ENCODE measurements around the gene PLAC9. TPM values are rescaled to one million over a fixed set of nuclear protein-coding genes. Genes with fewer than 3 reads are reported as not detected.
A peak's percentile ranks its signal among the peaks of the same experiment; 100 is the strongest.

The PLAC9 gene
- total and polyA plus RNA-seq, 5 experiments from 2014 or later: 0.32 TPM; not detected in 4

GRCh38 chr10:80154978-80155695 lies 22.6 kb downstream of the PLAC9 start:
- H3K4me1 Mint-ChIP-seq: peaks cover 0 to 38% (median 12%) of the 10 kb centered on the region in 4 donors
- no peaks in the 10 kb centered on the region for H3K27me3 Mint-ChIP-seq
- H3K4me3 Mint-ChIP-seq: no peak overlapping the region
- ATAC-seq (no peak), DNase-seq (no peak)
- POLR2A ChIA-PET: interaction anchor here (1.4 kb wide), 1 partner anchor 30 kb away, joined by 3 read pairs; no protein-coding TSS in a partner anchor
- peak overlapping the region in 5 of 10 donors; percentile 3 to 67 (median 63) for H3K27ac Mint-ChIP-seq
- peaks cover 19 to 97% (median 58%) of the 10 kb centered on the region in 3 donors for H3K36me3 Mint-ChIP-seq
- H3K9me3 Mint-ChIP-seq: peaks cover 0 to 9% (median 1%) of the 10 kb centered on the region in 9 donors

- Mint-ChIP-seq H3K9me3 (peaks cover 0 to 4% (median 0%) of the 10 kb centered on the region in 9 donors), H3K4me3 (no peak overlapping the region), H3K27me3 (no peaks in the 10 kb centered on the region), H3K27ac (peak overlapping the region in 6 of 10 donors; percentile 8 to 67 (median 64)), H3K4me1 (peaks cover 0 to 38% (median 14%) of the 10 kb centered on the region in 4 donors), H3K36me3 (peaks cover 14 to 96% (median 52%) of the 10 kb centered on the region in 3 donors)
- no peak for ATAC-seq
- DNase-seq: no peak
- POLR2A ChIA-PET: interaction anchor here (1.4 kb wide), 1 partner anchor 29 kb away, joined by 3 read pairs; no protein-coding TSS in a partner anchor
Observed at GRCh38 chr10:80155696-80156215, 23.2 kb downstream of the PLAC9 start.

GRCh38 chr10:80156216-80156615 lies 23.7 kb downstream of the PLAC9 start:
- H3K4me1 Mint-ChIP-seq: peaks cover 0 to 41% (median 15%) of the 10 kb centered on the region in 4 donors
- no peak overlapping the region for H3K4me3 Mint-ChIP-seq
- H3K27ac Mint-ChIP-seq: peak overlapping the region in 8 of 10 donors; percentile 8 to 69 (median 50)
- no peaks in the 10 kb centered on the region for H3K27me3 Mint-ChIP-seq
- POLR2A ChIA-PET: interaction anchor here (1.1 kb wide), 1 partner anchor 29 kb away, joined by 3 read pairs; no protein-coding TSS in a partner anchor
- H3K9me3 Mint-ChIP-seq: no peaks in the 10 kb centered on the region
- DNase-seq (no peak), ATAC-seq (no peak)
- H3K36me3 Mint-ChIP-seq: peaks cover 12 to 96% (median 48%) of the 10 kb centered on the region in 3 donors

- H3K9me3 Mint-ChIP-seq: no peaks in the 10 kb centered on the region
Observed at GRCh38 chr10:80157561-80157960, 25.0 kb downstream of the PLAC9 start.

GRCh38 chr10:80158126-80158525 lies 25.6 kb downstream of the PLAC9 start:
- Mint-ChIP-seq H3K27me3 (no peaks in the 10 kb centered on the region), H3K36me3 (peaks cover 12 to 97% (median 44%) of the 10 kb centered on the region in 3 donors), H3K4me1 (peaks cover 0 to 41% (median 15%) of the 10 kb centered on the region in 4 donors), H3K27ac (peak overlapping the region in 8 of 10 donors; percentile 20 to 84 (median 64)), H3K9me3 (no peaks in the 10 kb centered on the region), H3K4me3 (no peak overlapping the region)
- ATAC-seq (no peak), DNase-seq (no peak)
- POLR2A ChIA-PET: no interaction called here

More at GRCh38 chr10:80157561-80157960, 25.0 kb downstream of the PLAC9 start:
- Mint-ChIP-seq H3K27ac (peak overlapping the region in 5 of 10 donors; percentile 25 to 65 (median 45)), H3K4me3 (no peak overlapping the region), H3K27me3 (no peaks in the 10 kb centered on the region), H3K36me3 (peaks cover 12 to 97% (median 44%) of the 10 kb centered on the region in 3 donors), H3K4me1 (peaks cover 0 to 44% (median 16%) of the 10 kb centered on the region in 4 donors)
- ATAC-seq (no peak), DNase-seq (no peak)
- POLR2A ChIA-PET: interaction anchor here (1.1 kb wide), 1 partner anchor 27 kb away, joined by 3 read pairs; no protein-coding TSS in a partner anchor

GRCh38 chr10:80158598-80159127 lies 26.1 kb downstream of the PLAC9 start:
- Mint-ChIP-seq H3K4me1 (peaks cover 0 to 41% (median 15%) of the 10 kb centered on the region in 4 donors), H3K9me3 (no peaks in the 10 kb centered on the region), H3K4me3 (no peak overlapping the region), H3K27ac (peak overlapping the region in 5 of 10 donors; percentile 25 to 84 (median 65)), H3K36me3 (peaks cover 12 to 98% (median 39%) of the 10 kb centered on the region in 3 donors), H3K27me3 (no peaks in the 10 kb centered on the region)
- DNase-seq (no peak), ATAC-seq (no peak)
- POLR2A ChIA-PET: no interaction called here

GRCh38 chr10:80159166-80159873 lies 26.8 kb downstream of the PLAC9 start:
- POLR2A ChIA-PET: interaction anchor here (1.1 kb wide), 2 partner anchors 28 to 46 kb away, joined by 3 read pairs; partner anchors contain the start of gene ANXA11
- H3K36me3 Mint-ChIP-seq: peaks cover 12 to 98% (median 36%) of the 10 kb centered on the region in 3 donors
- DNase-seq: no peak
- H3K4me3 Mint-ChIP-seq: no peak overlapping the region
- H3K4me1 Mint-ChIP-seq: peaks cover 0 to 41% (median 16%) of the 10 kb centered on the region in 4 donors
- no peaks in the 10 kb centered on the region for H3K27me3 Mint-ChIP-seq
- H3K27ac Mint-ChIP-seq: peak overlapping the region; percentile 25 to 93 (median 70)
- no peak for ATAC-seq
- H3K9me3 Mint-ChIP-seq: no peaks in the 10 kb centered on the region

GRCh38 chr10:80160361-80161320 lies 28.1 kb downstream of the PLAC9 start:
- POLR2A ChIA-PET: interaction anchor here (1.0 to 2.1 kb wide), 4 partner anchors 9 to 45 kb away, joined by 3 to 8 read pairs (median 3); partner anchors contain the start of gene ANXA11
- H3K4me3 Mint-ChIP-seq: peak overlapping the region in 1 of 10 donors; percentile 14

GRCh38 chr10:80161321-80162083 lies 29.0 kb downstream of the PLAC9 start:
- H3K4me1 Mint-ChIP-seq: peaks cover 4 to 32% (median 13%) of the 10 kb centered on the region in 4 donors
- POLR2A ChIA-PET: interaction anchor here (1.0 to 2.1 kb wide), 2 partner anchors 10 to 42 kb away, joined by 3 to 8 read pairs; no protein-coding TSS in a partner anchor
- DNase-seq: peak in 5 of 10 donors; percentile 14 to 29 (median 19)
- no peak overlapping the region for H3K4me3 Mint-ChIP-seq
- H3K36me3 Mint-ChIP-seq: peaks cover 0 to 95% (median 21%) of the 10 kb centered on the region in 3 donors
- no peaks in the 10 kb centered on the region for H3K27me3 Mint-ChIP-seq
- no peaks in the 10 kb centered on the region for H3K9me3 Mint-ChIP-seq
- H3K27ac Mint-ChIP-seq: peak overlapping the region in 9 of 10 donors; percentile 10 to 93 (median 74)
- no peak for ATAC-seq

More at GRCh38 chr10:80160361-80161320, 28.1 kb downstream of the PLAC9 start:
- Mint-ChIP-seq H3K36me3 (peaks cover under 1 to 95% (median 26%) of the 10 kb centered on the region in 3 donors), H3K27ac (peak overlapping the region in 9 of 10 donors; percentile 53 to 93 (median 83)), H3K27me3 (no peaks in the 10 kb centered on the region), H3K4me1 (peaks cover 0 to 41% (median 12%) of the 10 kb centered on the region in 4 donors), H3K9me3 (no peaks in the 10 kb centered on the region)
- DNase-seq: no peak
- ATAC-seq: no peak

GRCh38 chr10:80163741-80164341 lies 31.3 kb downstream of the PLAC9 start:
- POLR2A ChIA-PET: no interaction called here
- Mint-ChIP-seq H3K4me1 (peaks cover 4 to 17% (median 10%) of the 10 kb centered on the region in 4 donors), H3K9me3 (no peaks in the 10 kb centered on the region), H3K27ac (peak overlapping the region in 9 of 10 donors; percentile 11 to 80 (median 53)), H3K27me3 (no peaks in the 10 kb centered on the region), H3K4me3 (no peak overlapping the region), H3K36me3 (peaks cover 0 to 92% (median 8%) of the 10 kb centered on the region in 3 donors)
- DNase-seq (no peak), ATAC-seq (no peak)
